SK-N-SH treated with all-trans-retinoic acid at 6 μM for 48 hours (cell line): ENCODE results near the gene CNIH2.

Source experiments
- ATAC-seq: fragments of 200-7000 bp; cut with Tn5 transposase; 3 replicates; pipeline ENCODE4 v1.9.1; 2020; ENCODE audit warnings: mild to moderate bottlenecking, moderate library complexity
- ARNTL ChIP-seq: fragments of 450-650 bp; formaldehyde crosslinking; IDR thresholded peaks from 2 replicates; pipeline ENCODE4 v1.5.0; 2020; ENCODE audit warnings: low read depth, mild to moderate bottlenecking, moderate library complexity, borderline replicate concordance
- CSDC2 ChIP-seq: fragments of 250-450 bp; sonication (Bioruptor Pico); IDR thresholded peaks from 2 replicates; pipeline ENCODE4 v1.5.0; 2020; ENCODE audit warnings: mild to moderate bottlenecking, moderate library complexity
- ESRRG ChIP-seq: fragments of 250-450 bp; sonication (Bioruptor Pico); IDR thresholded peaks from 2 replicates; pipeline ENCODE4 v1.6.1; 2021; ENCODE audit warnings: mild to moderate bottlenecking
- GLIS3 ChIP-seq: fragments of 250-450 bp; sonication (Bioruptor Pico); IDR thresholded peaks from 2 replicates; pipeline ENCODE4 v1.5.0; 2020; ENCODE audit warnings: mild to moderate bottlenecking, moderate library complexity
- ISL1 ChIP-seq: fragments of 250-450 bp; sonication (Bioruptor Pico); IDR thresholded peaks from 2 replicates; pipeline ENCODE4 v2.1.2; 2022; ENCODE audit warnings: mild to moderate bottlenecking, moderate library complexity
- OSR1 ChIP-seq: fragments of 250-450 bp; sonication (Bioruptor Pico); IDR thresholded peaks from 2 replicates; pipeline ENCODE4 v1.8.0; 2022; ENCODE audit warnings: moderate library complexity, mild to moderate bottlenecking, inconsistent platforms
- PATZ1 ChIP-seq: fragments of 250-450 bp; sonication (Bioruptor Pico); IDR thresholded peaks from 2 replicates; pipeline ENCODE4 v1.8.0; 2020; ENCODE audit warnings: mild to moderate bottlenecking, moderate library complexity, borderline replicate concordance
- POU6F1 ChIP-seq: fragments of 250-450 bp; sonication (Bioruptor Pico); IDR thresholded peaks from 2 replicates; pipeline ENCODE4 v1.8.0; 2021; ENCODE audit warnings: low read depth, mild to moderate bottlenecking, moderate library complexity, borderline replicate concordance
- PPARA ChIP-seq: fragments of 250-450 bp; sonication (Bioruptor Pico); IDR thresholded peaks from 2 replicates; pipeline ENCODE4 v1.5.0; 2020; ENCODE audit warnings: mild to moderate bottlenecking, borderline replicate concordance
- RARB ChIP-seq: fragments of 250-450 bp; sonication (Bioruptor Pico); IDR thresholded peaks from 2 replicates; pipeline ENCODE4 v1.8.0; 2021; ENCODE audit warnings: mild to moderate bottlenecking, moderate library complexity
- SNAI2 ChIP-seq: fragments of 250-450 bp; sonication (Bioruptor Pico); IDR thresholded peaks from 2 replicates; pipeline ENCODE4 v1.5.0; 2020; ENCODE audit warnings: mild to moderate bottlenecking, moderate library complexity
- TCF4 ChIP-seq: fragments of 250-450 bp; sonication (Bioruptor Pico); IDR thresholded peaks from 2 replicates; pipeline ENCODE4 v1.8.0; 2021; ENCODE audit warnings: mild to moderate bottlenecking, moderate library complexity, borderline replicate concordance
- TOX ChIP-seq: fragments of 250-450 bp; sonication (Bioruptor Pico); IDR thresholded peaks from 2 replicates; pipeline ENCODE4 v1.8.0; 2021; ENCODE audit warnings: mild to moderate bottlenecking, moderate library complexity, borderline replicate concordance
- ZC3H10 ChIP-seq: fragments of 250-450 bp; sonication (Bioruptor Pico); IDR thresholded peaks from 2 replicates; pipeline ENCODE4 v1.5.1; 2021; ENCODE audit warnings: mild to moderate bottlenecking, moderate library complexity
- ZFP3 ChIP-seq: fragments of 250-450 bp; sonication (Bioruptor Pico); IDR thresholded peaks from 2 replicates; pipeline ENCODE4 v1.5.0; 2020; ENCODE audit warnings: mild to moderate bottlenecking, moderate library complexity
- ZNF565 ChIP-seq: fragments of 450-650 bp; formaldehyde crosslinking; conservative IDR thresholded peaks from 2 replicates; pipeline ENCODE4 v1.5.0; 2020; ENCODE audit warnings: low read depth, mild to moderate bottlenecking, moderate library complexity
- ZNF8 ChIP-seq: fragments of 450-650 bp; formaldehyde crosslinking; IDR thresholded peaks from 2 replicates; pipeline ENCODE4 v1.5.0; 2020; ENCODE audit warnings: mild to moderate bottlenecking, moderate library complexity
- TF ChIP-seq, protein P1 (sequence below): fragments of 250-450 bp; sonication (Bioruptor Pico); IDR thresholded peaks from 2 replicates; pipeline ENCODE4 v1.5.0; 2020; ENCODE audit warnings: mild to moderate bottlenecking, moderate library complexity
- TF ChIP-seq, protein P2 (sequence below): fragments of 250-450 bp; sonication (Bioruptor Pico); IDR thresholded peaks from 2 replicates; pipeline ENCODE4 v1.5.1; 2020; ENCODE audit warnings: low read depth, mild to moderate bottlenecking, moderate library complexity

The CNIH2 gene

DNA sequence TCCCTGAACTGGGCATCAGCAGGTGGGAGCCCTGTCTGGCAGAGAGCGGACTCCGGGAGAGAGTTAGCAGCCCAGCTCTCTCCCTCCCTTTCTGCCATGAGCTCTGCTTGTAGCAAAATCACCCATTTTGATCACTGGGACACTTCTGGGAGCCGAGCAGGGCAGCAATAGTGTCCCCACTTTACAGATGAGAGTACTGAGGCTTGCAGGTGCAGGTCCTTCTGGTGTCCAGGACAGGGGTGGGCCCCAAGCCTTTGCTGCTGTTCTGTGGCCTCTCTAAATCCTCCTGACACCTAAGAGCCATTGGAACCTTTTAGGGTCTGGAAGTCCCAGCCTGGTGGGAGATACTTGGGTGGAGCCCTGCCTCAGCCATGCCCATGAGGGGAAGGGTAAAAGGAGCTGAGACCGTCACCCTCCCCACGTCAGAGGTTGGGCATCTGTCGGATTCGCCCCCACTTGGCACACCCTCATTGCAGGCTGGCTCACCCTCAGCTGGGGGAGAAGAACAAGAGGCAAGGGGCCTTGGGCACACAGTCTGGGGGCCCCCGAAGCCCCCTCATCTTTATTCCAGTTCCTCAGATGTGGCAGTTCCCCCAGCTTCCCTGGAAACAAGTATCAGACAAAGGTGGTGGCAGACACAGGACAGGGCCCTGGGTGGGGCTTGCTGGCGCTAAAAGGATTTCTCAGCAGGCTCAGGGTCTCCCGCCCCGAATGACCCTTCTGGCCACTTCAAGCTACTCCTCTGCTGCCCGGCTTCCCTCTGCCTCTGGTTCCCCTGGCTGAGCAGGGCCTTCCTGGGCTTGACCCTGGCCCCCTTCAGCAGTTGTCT lies 53.8 kb downstream of the CNIH2 start:
- ATAC-seq: no peak
- no peak for TF ChIP-seq ESRRG (CRISPR knock-in tag)
- no peak for TF ChIP-seq POU6F1 (CRISPR knock-in tag)
- TF ChIP-seq TOX (CRISPR knock-in tag): no peak
- TF ChIP-seq TCF4: no peak
- TF ChIP-seq PPARA (CRISPR knock-in tag): no peak
- no peak for TF ChIP-seq PATZ1 (CRISPR knock-in tag)
- TF ChIP-seq CSDC2 (CRISPR knock-in tag): no peak
- no peak for TF ChIP-seq GLIS3 (CRISPR knock-in tag)
- TF ChIP-seq ZFP3 (CRISPR knock-in tag): no peak
- TF ChIP-seq, protein P1, sequence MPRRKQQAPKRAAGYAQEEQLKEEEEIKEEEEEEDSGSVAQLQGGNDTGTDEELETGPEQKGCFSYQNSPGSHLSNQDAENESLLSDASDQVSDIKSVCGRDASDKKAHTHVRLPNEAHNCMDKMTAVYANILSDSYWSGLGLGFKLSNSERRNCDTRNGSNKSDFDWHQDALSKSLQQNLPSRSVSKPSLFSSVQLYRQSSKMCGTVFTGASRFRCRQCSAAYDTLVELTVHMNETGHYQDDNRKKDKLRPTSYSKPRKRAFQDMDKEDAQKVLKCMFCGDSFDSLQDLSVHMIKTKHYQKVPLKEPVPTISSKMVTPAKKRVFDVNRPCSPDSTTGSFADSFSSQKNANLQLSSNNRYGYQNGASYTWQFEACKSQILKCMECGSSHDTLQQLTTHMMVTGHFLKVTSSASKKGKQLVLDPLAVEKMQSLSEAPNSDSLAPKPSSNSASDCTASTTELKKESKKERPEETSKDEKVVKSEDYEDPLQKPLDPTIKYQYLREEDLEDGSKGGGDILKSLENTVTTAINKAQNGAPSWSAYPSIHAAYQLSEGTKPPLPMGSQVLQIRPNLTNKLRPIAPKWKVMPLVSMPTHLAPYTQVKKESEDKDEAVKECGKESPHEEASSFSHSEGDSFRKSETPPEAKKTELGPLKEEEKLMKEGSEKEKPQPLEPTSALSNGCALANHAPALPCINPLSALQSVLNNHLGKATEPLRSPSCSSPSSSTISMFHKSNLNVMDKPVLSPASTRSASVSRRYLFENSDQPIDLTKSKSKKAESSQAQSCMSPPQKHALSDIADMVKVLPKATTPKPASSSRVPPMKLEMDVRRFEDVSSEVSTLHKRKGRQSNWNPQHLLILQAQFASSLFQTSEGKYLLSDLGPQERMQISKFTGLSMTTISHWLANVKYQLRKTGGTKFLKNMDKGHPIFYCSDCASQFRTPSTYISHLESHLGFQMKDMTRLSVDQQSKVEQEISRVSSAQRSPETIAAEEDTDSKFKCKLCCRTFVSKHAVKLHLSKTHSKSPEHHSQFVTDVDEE: no peak
- no peak for TF ChIP-seq ISL1
- no peak for TF ChIP-seq RARB (CRISPR knock-in tag)
- TF ChIP-seq ZC3H10 (CRISPR knock-in tag): no peak
- TF ChIP-seq, protein P2, sequence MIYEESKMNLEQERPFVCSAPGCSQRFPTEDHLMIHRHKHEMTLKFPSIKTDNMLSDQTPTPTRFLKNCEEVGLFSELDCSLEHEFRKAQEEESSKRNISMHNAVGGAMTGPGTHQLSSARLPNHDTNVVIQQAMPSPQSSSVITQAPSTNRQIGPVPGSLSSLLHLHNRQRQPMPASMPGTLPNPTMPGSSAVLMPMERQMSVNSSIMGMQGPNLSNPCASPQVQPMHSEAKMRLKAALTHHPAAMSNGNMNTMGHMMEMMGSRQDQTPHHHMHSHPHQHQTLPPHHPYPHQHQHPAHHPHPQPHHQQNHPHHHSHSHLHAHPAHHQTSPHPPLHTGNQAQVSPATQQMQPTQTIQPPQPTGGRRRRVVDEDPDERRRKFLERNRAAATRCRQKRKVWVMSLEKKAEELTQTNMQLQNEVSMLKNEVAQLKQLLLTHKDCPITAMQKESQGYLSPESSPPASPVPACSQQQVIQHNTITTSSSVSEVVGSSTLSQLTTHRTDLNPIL (CRISPR knock-in tag): no peak
- no peak for TF ChIP-seq SNAI2 (CRISPR knock-in tag)
- TF ChIP-seq ZNF565 (CRISPR knock-in tag): no peak
- TF ChIP-seq OSR1 (CRISPR knock-in tag): no peak
- no peak for TF ChIP-seq ZNF8 (CRISPR knock-in tag)

- no peak for ATAC-seq
- TF ChIP-seq ZNF565 (CRISPR knock-in tag) (no peak), GLIS3 (CRISPR knock-in tag) (no peak), TOX (CRISPR knock-in tag) (no peak), ZNF8 (CRISPR knock-in tag) (no peak), CSDC2 (CRISPR knock-in tag) (no peak), ARNTL (CRISPR knock-in tag) (no peak), ESRRG (CRISPR knock-in tag) (no peak)
- TF ChIP-seq, protein P1: no peak
Observed at GRCh38 chr11:66332371-66333219, 54.6 kb downstream of the CNIH2 start.
